HepG2 (cell line): Measurements from ENCODE around the gene MTF2. TPM values are rescaled to one million over a fixed set of nuclear protein-coding genes. Genes with fewer than 3 reads are reported as not detected.

Experiments
- ATAC-seq: fragments of 200-7000 bp; cut with Tn5 transposase; 3 replicates; pipeline ENCODE4 v1.9.1; 2020; ENCODE audit warnings: mild to moderate bottlenecking, moderate library complexity
- BruUV-seq: library from RNA; stranded (reverse); fragments of 400-500 nt; replicated peaks from 2 replicates; lab custom pipeline; 2021; lab: Mats Ljungman, UMichigan
- CTCF ChIA-PET: fragments of 300-600 bp; formaldehyde crosslinking; extraction: SDS; loops from one replicate; lab custom pipeline; 2021; ENCODE audit warnings: low total read pairs, inconsistent platforms, low intra/inter-chr PET ratio; lab: Yijun Ruan, JAX
- POLR2A ChIA-PET: fragments of 350-600 bp; sonication (Branson Sonifier 250); formaldehyde crosslinking; loops from one replicate; lab custom pipeline; 2020; ENCODE audit warnings: antibody characterized with exemption, inconsistent platforms; lab: Yijun Ruan, JAX
- DNase-seq: peaks from one replicate; pipeline ENCODE4 v3.0.0-alpha.2; 2015; ENCODE audit warnings: low spot score
- FAIRE-seq: peaks from 3 replicates; lab custom pipeline; 2011; peaks lifted over from hg19 to GRCh38; lab: Jason Lieb, UNC
- H2AFZ ChIP-seq: one replicate; pipeline ENCODE4 v1.6.1; 2011; ENCODE audit warnings: low read length, inconsistent platforms
- H3K27ac ChIP-seq: fragments of 300-600 bp; 3 replicates; pipeline ENCODE4 v1.8.0; 2011; ENCODE audit warnings: mixed run types, mild to moderate bottlenecking, mixed read lengths, low read length, inconsistent platforms; ENCODE audit not compliant: insufficient read depth; ENCODE audit errors: extremely low read length
- H3K27me3 ChIP-seq, 2 experiments: fragments of 200-600 bp in 1 of 2; 2 replicates in 1 of 2; 3 replicates in 1 of 2; pipeline versions ENCODE4 v1.6.0 to v1.8.0; 2011; ENCODE audit warnings: low read length in 2 of 2, mild to moderate bottlenecking in 2 of 2, moderate library complexity in 2 of 2, inconsistent platforms in 1 of 2; ENCODE audit not compliant: insufficient read depth in 2 of 2, control insufficient read depth in 1 of 2
- H3K36me3 ChIP-seq, 2 experiments: fragments of 200-600 bp in 1 of 2; replicated peaks in 1 of 2; 2 replicates in 1 of 2; 3 replicates in 1 of 2; pipeline versions ENCODE4 v1.5.1 to v1.8.0; 2011; ENCODE audit warnings: low read length in 2 of 2, inconsistent platforms in 1 of 2; ENCODE audit not compliant: insufficient read depth in 2 of 2, control insufficient read depth in 1 of 2
- H3K4me1 ChIP-seq: 2 replicates; pipeline ENCODE4 v1.5.1; 2012; ENCODE audit warnings: low read length, inconsistent platforms; ENCODE audit not compliant: insufficient read depth
- H3K4me2 ChIP-seq: 2 replicates; pipeline ENCODE4 v1.6.0; 2011; ENCODE audit warnings: low read depth, low read length, inconsistent platforms
- H3K4me3 ChIP-seq, 3 experiments: fragments of 200-600 bp in 1 of 3; sonication (generic), shearing (Covaris generic) in 1 of 3; replicated peaks in 1 of 3; 2 replicates each; pipeline ENCODE4 v1.5.1; 2011 to 2016; ENCODE audit warnings: low read length in 3 of 3, inconsistent platforms in 2 of 3, low read depth in 2 of 3, mild to moderate bottlenecking in 2 of 3, control low read depth in 1 of 3, mixed read lengths in 1 of 3; ENCODE audit not compliant: insufficient read depth in 1 of 3
- H3K79me2 ChIP-seq: one replicate; pipeline ENCODE4 v1.6.1; 2011; ENCODE audit warnings: low read length, inconsistent platforms; ENCODE audit not compliant: insufficient read depth
- H3K9ac ChIP-seq: 2 replicates; pipeline ENCODE4 v1.6.0; 2011; ENCODE audit warnings: mild to moderate bottlenecking, low read depth, low read length, inconsistent platforms; ENCODE audit not compliant: insufficient read depth
- H3K9me3 ChIP-seq: 2 replicates; pipeline ENCODE4 v1.5.1; 2012; ENCODE audit warnings: mild to moderate bottlenecking, low read length
- H4K20me1 ChIP-seq: 2 replicates; pipeline ENCODE4 v1.6.0; 2011; ENCODE audit warnings: inconsistent platforms, mild to moderate bottlenecking, low read length, moderate library complexity; ENCODE audit not compliant: insufficient read depth
- DNMT3B ChIP-seq: conservative IDR thresholded peaks from 2 replicates; pipeline ENCODE4 v1.6.1; 2016; ENCODE audit warnings: missing biosample characterization, control low read depth
- DPF2 ChIP-seq: sonication (generic); formaldehyde crosslinking; IDR thresholded peaks from 2 replicates; pipeline ENCODE4 v1.4.0; 2020; ENCODE audit warnings: mild to moderate bottlenecking, low read depth, missing genetic modification reagents, borderline replicate concordance
- GATAD2A ChIP-seq: IDR thresholded peaks from 2 replicates; pipeline ENCODE4 v1.6.1; 2016
- HIVEP1 ChIP-seq: sonication (generic); formaldehyde crosslinking; IDR thresholded peaks from 2 replicates; pipeline ENCODE4 v1.4.0; 2020; ENCODE audit warnings: mild to moderate bottlenecking, missing genetic modification reagents
- JDP2 ChIP-seq: sonication (generic); formaldehyde crosslinking; IDR thresholded peaks from 2 replicates; pipeline ENCODE4 v1.8.1; 2022; ENCODE audit warnings: missing genetic modification reagents, borderline replicate concordance
- JUN ChIP-seq: sonication (generic); formaldehyde crosslinking; IDR thresholded peaks from 2 replicates; pipeline ENCODE4 v1.4.0; 2020; ENCODE audit warnings: mild to moderate bottlenecking, missing genetic modification reagents
- PHF8 ChIP-seq: sonication (generic); formaldehyde crosslinking; IDR thresholded peaks from 2 replicates; pipeline ENCODE4 v1.5.0; 2020; ENCODE audit warnings: missing genetic modification reagents
- RFXAP ChIP-seq: sonication (generic); formaldehyde crosslinking; IDR thresholded peaks from 2 replicates; pipeline ENCODE4 v1.4.0; 2020; ENCODE audit warnings: missing genetic modification reagents, borderline replicate concordance
- TRAFD1 ChIP-seq: sonication (generic); formaldehyde crosslinking; IDR thresholded peaks from 2 replicates; pipeline ENCODE4 v1.5.1; 2020; ENCODE audit warnings: missing genetic modification reagents, mild to moderate bottlenecking, borderline replicate concordance
- ZBTB21 ChIP-seq: sonication (generic); formaldehyde crosslinking; IDR thresholded peaks from 2 replicates; pipeline ENCODE4 v1.4.0; 2020; ENCODE audit warnings: missing genetic modification reagents
- ZBTB8A ChIP-seq: sonication (generic); formaldehyde crosslinking; IDR thresholded peaks from 2 replicates; pipeline ENCODE4 v1.4.0; 2020; ENCODE audit warnings: mild to moderate bottlenecking, low read depth, missing genetic modification reagents, borderline replicate concordance
- ZNF3 ChIP-seq: IDR thresholded peaks from 2 replicates; pipeline ENCODE4 v1.7.0; 2017; ENCODE audit warnings: inconsistent platforms
- ZNF484 ChIP-seq: sonication (generic); formaldehyde crosslinking; IDR thresholded peaks from 2 replicates; pipeline ENCODE4 v1.5.1; 2020; ENCODE audit warnings: mild to moderate bottlenecking, low read depth, missing genetic modification reagents, borderline replicate concordance
- ZNF552 ChIP-seq: sonication (generic); formaldehyde crosslinking; IDR thresholded peaks from 2 replicates; pipeline ENCODE4 v1.9.0; 2022; ENCODE audit warnings: missing genetic modification reagents, mild to moderate bottlenecking, borderline replicate concordance
- ZNF598 ChIP-seq: sonication (generic); formaldehyde crosslinking; IDR thresholded peaks from 2 replicates; pipeline ENCODE4 v1.5.1; 2020; ENCODE audit warnings: mild to moderate bottlenecking, missing genetic modification reagents, borderline replicate concordance
- ZNF782 ChIP-seq: sonication (generic); formaldehyde crosslinking; IDR thresholded peaks from 2 replicates; pipeline ENCODE4 v1.4.0; 2020; ENCODE audit warnings: missing genetic modification reagents, mild to moderate bottlenecking, borderline replicate concordance
- WGBS: methylation state at CpG from one replicate; pipeline ENCODE4 v1.1.6; 2017; ENCODE audit warnings: low lambda C conversion rate; 5-methylcytosine and 5-hydroxymethylcytosine counted together
- in situ Hi-C: cut with HindIII; loops from 2 replicates; pipeline ENCODE4 v1.10.0; 2017; ENCODE audit warnings: low pct_unique_long_range_greater_than_20kb; ENCODE audit not compliant: extremely low pct_ligation_motif_present
- intact Hi-C: fragments of 100-400 bp; cut with micrococcal nuclease; formaldehyde crosslinking; loops from one replicate; pipeline ENCODE4 v1.10.0; 2022; ENCODE audit not compliant: unreplicated experiment
- polyA plus RNA-seq, 8 experiments: library from polyadenylated mRNA; depleted of rRNA in 3 of 8; stranded (reverse) in 7 of 8; unstranded in 1 of 8; fragments of >200 nt; fragmentation: Illumina TruSeq in 4 of 8; extraction: Trizol in 4 of 8; gene quantifications; 2 replicates each; pipeline versions ENCODE4 v1.2.1 to v1.2.3, GENCODE V29; 2011 to 2016; ENCODE audit warnings: low read depth in 4 of 8, missing spikeins in 1 of 8, mixed read lengths in 1 of 8; ENCODE audit not compliant: insufficient read depth in 1 of 8
- total RNA-seq, 5 experiments: library from RNA; depleted of rRNA; stranded (reverse); fragments of >200 nt; fragmentation: Illumina TruSeq; extraction: Trizol; gene quantifications; 2 replicates each; pipeline ENCODE4 v1.2.3, GENCODE V29; 2016; ENCODE audit warnings: low read depth in 1 of 5
- TF ChIP-seq, protein P1 (sequence below): sonication (generic); formaldehyde crosslinking; conservative IDR thresholded peaks from 2 replicates; pipeline ENCODE4 v1.8.0; 2022; ENCODE audit warnings: missing genetic modification reagents

MTF2 gene
- total and polyA plus RNA-seq, 2 of the 13 experiments (the other 11 are each of a cell fraction or from before 2014, with no cell fraction given) = 48.7 to 53.9 TPM

GRCh38 chr1:93164816-93165215 lies 85.7 kb downstream of the MTF2 start:
- H3K4me2 ChIP-seq = no peak overlapping the region
- CTCF ChIA-PET = no interaction called here
- H3K9me3 ChIP-seq = no peaks in the 10 kb centered on the region; the same call in 1 of the 2 replicates
- no peak overlapping the region for H3K4me3 ChIP-seq
- WGBS = 100% methylated on average over 2 of the region's 2 CpGs
- H3K4me1 ChIP-seq = no peaks in the 10 kb centered on the region; the same call in 1 of the 2 replicates
- ATAC-seq (no peak), DNase-seq (no peak), FAIRE-seq (no peak)
- TF ChIP-seq ZBTB21 (CRISPR knock-in tag) (no peak), GATAD2A (CRISPR knock-in tag) (no peak), ZBTB8A (CRISPR knock-in tag) (no peak), TRAFD1 (CRISPR knock-in tag) (no peak), DNMT3B (no peak), HIVEP1 (no peak), JUN (no peak), JDP2 (no peak), ZNF3 (no peak), ZNF552 (no peak), ZNF598 (no peak), PHF8 (no peak), ZNF484 (CRISPR knock-in tag) (no peak), RFXAP (CRISPR knock-in tag) (no peak), DPF2 (CRISPR knock-in tag) (no peak), ZNF782 (no peak)
- TF ChIP-seq, protein P1, sequence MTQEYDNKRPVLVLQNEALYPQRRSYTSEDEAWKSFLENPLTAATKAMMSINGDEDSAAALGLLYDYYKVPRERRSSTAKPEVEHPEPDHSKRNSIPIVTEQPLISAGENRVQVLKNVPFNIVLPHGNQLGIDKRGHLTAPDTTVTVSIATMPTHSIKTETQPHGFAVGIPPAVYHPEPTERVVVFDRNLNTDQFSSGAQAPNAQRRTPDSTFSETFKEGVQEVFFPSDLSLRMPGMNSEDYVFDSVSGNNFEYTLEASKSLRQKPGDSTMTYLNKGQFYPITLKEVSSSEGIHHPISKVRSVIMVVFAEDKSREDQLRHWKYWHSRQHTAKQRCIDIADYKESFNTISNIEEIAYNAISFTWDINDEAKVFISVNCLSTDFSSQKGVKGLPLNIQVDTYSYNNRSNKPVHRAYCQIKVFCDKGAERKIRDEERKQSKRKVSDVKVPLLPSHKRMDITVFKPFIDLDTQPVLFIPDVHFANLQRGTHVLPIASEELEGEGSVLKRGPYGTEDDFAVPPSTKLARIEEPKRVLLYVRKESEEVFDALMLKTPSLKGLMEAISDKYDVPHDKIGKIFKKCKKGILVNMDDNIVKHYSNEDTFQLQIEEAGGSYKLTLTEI (CRISPR knock-in tag) = no peak
- POLR2A ChIA-PET = interaction anchor here (1.1 to 1.5 kb wide), 2 partner anchors 8 to 180 kb away, joined by 4 read pairs; partner anchors contain the start of gene DR1
- peaks cover 79% of the 10 kb centered on the region for H3K79me2 ChIP-seq
- BruUV-seq = no TSS peak
- H3K27me3 ChIP-seq = no peaks in the 10 kb centered on the region
- H3K27ac ChIP-seq = no peak overlapping the region
- no peak overlapping the region for H2AFZ ChIP-seq
- H3K36me3 ChIP-seq = peaks cover 2 to 16% of the 10 kb centered on the region in 2 experiments; a peak in 3 of 5 replicates
- intact Hi-C loops (no loop called here), in situ Hi-C loops (no loop called here)
- H3K9ac ChIP-seq = no peak overlapping the region
- no peaks in the 10 kb centered on the region; the same call in 1 of the 2 replicates for H4K20me1 ChIP-seq
